ENCODE measurements around the gene VSTM2L. TPM values are rescaled to one million over a fixed set of nuclear protein-coding genes. Genes with fewer than 3 reads are reported as not detected.

The VSTM2L gene
- polyA plus RNA-seq, 1 donor from 2014 or later: 22.1 TPM

DNA sequence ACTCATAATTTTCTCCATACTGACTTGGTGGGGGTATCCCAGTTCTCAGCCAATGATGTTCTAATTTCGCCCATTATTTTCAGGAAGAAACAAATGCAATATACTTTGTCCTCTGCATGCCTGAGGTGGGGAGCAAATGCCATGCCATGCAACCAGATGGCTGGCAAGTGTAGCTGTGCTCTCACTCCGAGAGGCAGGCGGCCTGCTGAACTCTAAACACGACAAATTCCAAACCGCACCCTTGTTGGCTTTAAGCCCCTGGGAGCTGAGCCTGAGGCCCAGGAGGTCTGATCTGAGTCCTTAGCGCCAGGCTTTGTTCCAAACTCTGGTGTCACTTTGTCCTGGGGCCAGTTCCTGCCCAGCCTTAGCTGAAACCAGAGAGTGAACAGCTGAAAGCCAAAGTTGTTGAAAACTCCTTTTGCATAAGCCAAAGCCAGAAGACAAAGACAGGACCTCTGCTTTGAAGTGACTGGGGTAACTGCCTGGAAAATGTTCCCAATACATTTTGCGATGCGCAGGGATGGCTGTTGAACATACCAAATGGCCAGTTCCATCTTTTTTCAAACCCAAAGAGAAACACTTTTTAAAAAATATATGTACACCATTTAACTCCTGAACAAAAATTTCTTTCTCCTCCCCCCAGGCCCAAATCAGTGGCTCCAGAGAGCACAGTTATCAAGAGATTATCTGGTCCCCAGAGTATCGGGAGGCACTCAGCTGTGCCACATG lies 84.1 kb downstream of the VSTM2L start:
- Histone ChIP-seq H3K27me3 (ENCODE audit: insufficient read depth, low read depth, low read length) (no peaks in the 10 kb centered on the region), H3K27ac (ENCODE audit: low read length) (peak overlapping the region; percentile 53), H3K79me2 (replicated peaks; ENCODE audit: insufficient read depth, low read length) (no peaks in the 10 kb centered on the region), H3K9me2 (ENCODE audit: insufficient read depth, low read length) (no peaks in the 10 kb centered on the region), H4K20me1 (ENCODE audit: insufficient read depth) (no peaks in the 10 kb centered on the region), H3K36me3 (ENCODE audit: insufficient read depth, low read length) (no peaks in the 10 kb centered on the region), H3K4me3 (ENCODE audit: low read length) (no peak overlapping the region), H2AFZ (ENCODE audit: low read depth, low read length) (no peak overlapping the region), H3K4me2 (ENCODE audit: low read length) (peak overlapping the region; percentile 25), H3K9ac (ENCODE audit: low read length) (no peak overlapping the region), H3K9me3 (ENCODE audit: low read length) (no peaks in the 10 kb centered on the region), H3F3A (ENCODE audit: insufficient read depth, low read length, poor library complexity, severe bottlenecking) (no peaks in the 10 kb centered on the region)
- TF ChIP-seq EZH2 (IDR thresholded peaks at IDR 0.05; ENCODE audit: borderline replicate concordance, insufficient read depth, low read length, poor library complexity, severe bottlenecking): no peak
- TF ChIP-seq, protein P1, sequence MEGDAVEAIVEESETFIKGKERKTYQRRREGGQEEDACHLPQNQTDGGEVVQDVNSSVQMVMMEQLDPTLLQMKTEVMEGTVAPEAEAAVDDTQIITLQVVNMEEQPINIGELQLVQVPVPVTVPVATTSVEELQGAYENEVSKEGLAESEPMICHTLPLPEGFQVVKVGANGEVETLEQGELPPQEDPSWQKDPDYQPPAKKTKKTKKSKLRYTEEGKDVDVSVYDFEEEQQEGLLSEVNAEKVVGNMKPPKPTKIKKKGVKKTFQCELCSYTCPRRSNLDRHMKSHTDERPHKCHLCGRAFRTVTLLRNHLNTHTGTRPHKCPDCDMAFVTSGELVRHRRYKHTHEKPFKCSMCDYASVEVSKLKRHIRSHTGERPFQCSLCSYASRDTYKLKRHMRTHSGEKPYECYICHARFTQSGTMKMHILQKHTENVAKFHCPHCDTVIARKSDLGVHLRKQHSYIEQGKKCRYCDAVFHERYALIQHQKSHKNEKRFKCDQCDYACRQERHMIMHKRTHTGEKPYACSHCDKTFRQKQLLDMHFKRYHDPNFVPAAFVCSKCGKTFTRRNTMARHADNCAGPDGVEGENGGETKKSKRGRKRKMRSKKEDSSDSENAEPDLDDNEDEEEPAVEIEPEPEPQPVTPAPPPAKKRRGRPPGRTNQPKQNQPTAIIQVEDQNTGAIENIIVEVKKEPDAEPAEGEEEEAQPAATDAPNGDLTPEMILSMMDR (IDR thresholded peaks at IDR 0.05; ENCODE audit: poor library complexity, severe bottlenecking): no peak
- TF ChIP-seq RAD21 (conservative IDR thresholded peaks at IDR 0.05): no peak
- no peak for TF ChIP-seq TAF1 (IDR thresholded peaks at IDR 0.05; ENCODE audit: low read depth)
- no peak for TF ChIP-seq EP300 (conservative IDR thresholded peaks at IDR 0.05; ENCODE audit: poor library complexity, severe bottlenecking)
- TF ChIP-seq POLR2AphosphoS5 (IDR thresholded peaks at IDR 0.05): no peak
- no peak for TF ChIP-seq MXI1 (conservative IDR thresholded peaks at IDR 0.05; ENCODE audit: poor library complexity, severe bottlenecking)
- TF ChIP-seq, protein P2, sequence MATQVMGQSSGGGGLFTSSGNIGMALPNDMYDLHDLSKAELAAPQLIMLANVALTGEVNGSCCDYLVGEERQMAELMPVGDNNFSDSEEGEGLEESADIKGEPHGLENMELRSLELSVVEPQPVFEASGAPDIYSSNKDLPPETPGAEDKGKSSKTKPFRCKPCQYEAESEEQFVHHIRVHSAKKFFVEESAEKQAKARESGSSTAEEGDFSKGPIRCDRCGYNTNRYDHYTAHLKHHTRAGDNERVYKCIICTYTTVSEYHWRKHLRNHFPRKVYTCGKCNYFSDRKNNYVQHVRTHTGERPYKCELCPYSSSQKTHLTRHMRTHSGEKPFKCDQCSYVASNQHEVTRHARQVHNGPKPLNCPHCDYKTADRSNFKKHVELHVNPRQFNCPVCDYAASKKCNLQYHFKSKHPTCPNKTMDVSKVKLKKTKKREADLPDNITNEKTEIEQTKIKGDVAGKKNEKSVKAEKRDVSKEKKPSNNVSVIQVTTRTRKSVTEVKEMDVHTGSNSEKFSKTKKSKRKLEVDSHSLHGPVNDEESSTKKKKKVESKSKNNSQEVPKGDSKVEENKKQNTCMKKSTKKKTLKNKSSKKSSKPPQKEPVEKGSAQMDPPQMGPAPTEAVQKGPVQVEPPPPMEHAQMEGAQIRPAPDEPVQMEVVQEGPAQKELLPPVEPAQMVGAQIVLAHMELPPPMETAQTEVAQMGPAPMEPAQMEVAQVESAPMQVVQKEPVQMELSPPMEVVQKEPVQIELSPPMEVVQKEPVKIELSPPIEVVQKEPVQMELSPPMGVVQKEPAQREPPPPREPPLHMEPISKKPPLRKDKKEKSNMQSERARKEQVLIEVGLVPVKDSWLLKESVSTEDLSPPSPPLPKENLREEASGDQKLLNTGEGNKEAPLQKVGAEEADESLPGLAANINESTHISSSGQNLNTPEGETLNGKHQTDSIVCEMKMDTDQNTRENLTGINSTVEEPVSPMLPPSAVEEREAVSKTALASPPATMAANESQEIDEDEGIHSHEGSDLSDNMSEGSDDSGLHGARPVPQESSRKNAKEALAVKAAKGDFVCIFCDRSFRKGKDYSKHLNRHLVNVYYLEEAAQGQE (IDR thresholded peaks at IDR 0.05; ENCODE audit: borderline replicate concordance): no peak
- TF ChIP-seq SMC3 (conservative IDR thresholded peaks at IDR 0.05; ENCODE audit: poor library complexity): no peak

DNA sequence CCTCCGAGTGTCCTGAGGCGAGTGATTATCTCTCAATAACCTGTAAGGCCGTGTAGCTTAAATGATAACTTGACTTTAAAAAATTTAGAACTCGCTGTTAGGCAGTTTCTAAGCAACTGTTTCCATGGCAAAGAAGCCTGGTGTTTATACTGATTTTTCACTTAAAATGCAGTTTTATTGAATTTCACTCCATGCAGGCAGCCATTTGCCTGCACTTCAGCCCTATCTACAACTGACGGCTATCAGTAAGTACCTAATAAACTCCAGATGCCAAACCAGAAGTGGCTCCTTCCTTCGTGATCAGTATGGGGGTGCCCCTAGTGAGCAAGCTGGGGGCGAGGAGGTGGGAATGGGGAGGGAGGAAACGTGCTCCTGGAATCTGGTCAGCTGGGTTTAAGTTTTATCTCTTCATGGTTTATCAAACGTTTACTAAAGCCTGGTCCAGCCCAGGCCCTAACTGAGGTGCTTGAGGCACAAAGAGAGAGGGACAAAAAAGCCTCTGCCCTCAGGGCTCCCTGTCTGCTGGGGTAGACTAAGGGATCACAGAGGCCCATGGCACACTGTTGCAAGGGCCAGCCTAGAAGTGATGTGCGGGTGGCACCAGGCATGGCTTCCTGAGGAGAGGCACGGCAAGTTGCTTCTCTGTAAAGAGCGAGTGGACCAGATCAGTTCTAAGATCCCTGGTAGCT lies 84.8 kb downstream of the VSTM2L start:
- Histone ChIP-seq H3K79me2 (replicated peaks; ENCODE audit: insufficient read depth, low read length) (no peaks in the 10 kb centered on the region), H2AFZ (ENCODE audit: low read depth, low read length) (no peak overlapping the region), H3K9ac (ENCODE audit: low read length) (no peak overlapping the region), H3K9me3 (ENCODE audit: low read length) (no peaks in the 10 kb centered on the region), H3K9me2 (ENCODE audit: insufficient read depth, low read length) (no peaks in the 10 kb centered on the region), H3K4me2 (ENCODE audit: low read length) (peak overlapping the region; percentile 25), H3K27me3 (ENCODE audit: insufficient read depth, low read depth, low read length) (no peaks in the 10 kb centered on the region), H4K20me1 (ENCODE audit: insufficient read depth) (no peaks in the 10 kb centered on the region), H3K27ac (ENCODE audit: low read length) (peak overlapping the region; percentile 14), H3K36me3 (ENCODE audit: insufficient read depth, low read length) (no peaks in the 10 kb centered on the region), H3F3A (ENCODE audit: insufficient read depth, low read length, poor library complexity, severe bottlenecking) (no peaks in the 10 kb centered on the region), H3K4me3 (ENCODE audit: low read length) (peak overlapping the region; percentile 24)
- TF ChIP-seq, protein P1 (IDR thresholded peaks at IDR 0.05; ENCODE audit: poor library complexity, severe bottlenecking): no peak
- TF ChIP-seq EP300 (conservative IDR thresholded peaks at IDR 0.05; ENCODE audit: poor library complexity, severe bottlenecking): no peak
- TF ChIP-seq RAD21 (conservative IDR thresholded peaks at IDR 0.05): no peak
- TF ChIP-seq TAF1 (IDR thresholded peaks at IDR 0.05; ENCODE audit: low read depth): no peak
- TF ChIP-seq EZH2 (IDR thresholded peaks at IDR 0.05; ENCODE audit: borderline replicate concordance, insufficient read depth, low read length, poor library complexity, severe bottlenecking): no peak
- TF ChIP-seq, protein P2 (IDR thresholded peaks at IDR 0.05; ENCODE audit: borderline replicate concordance): no peak
- no peak for TF ChIP-seq MXI1 (conservative IDR thresholded peaks at IDR 0.05; ENCODE audit: poor library complexity, severe bottlenecking)
- no peak for TF ChIP-seq POLR2AphosphoS5 (IDR thresholded peaks at IDR 0.05)
- no peak for TF ChIP-seq SMC3 (conservative IDR thresholded peaks at IDR 0.05; ENCODE audit: poor library complexity)
